HFFc6 (cell line): ENCODE data around the gene TADA2B. TPM values are rescaled to one million over a fixed set of nuclear protein-coding genes. Genes with fewer than 3 reads are reported as not detected.
A peak's percentile ranks its signal among the peaks of the same experiment; 100 is the strongest.
"Not testable (repeated sequence)": the region's sequence is repeated elsewhere in the genome, so short reads cannot be mapped to it uniquely, and the experiment has no call there.

Experiments
- DNase-seq: peaks from one replicate; pipeline ENCODE4 v3.0.0-alpha.2; 2018
- H3K27ac Mint-ChIP-seq: 2 replicates; pipeline ENCODE4 v1.8.0; 2020; ENCODE audit warnings: mild to moderate bottlenecking, mixed read lengths
- H3K27me3 Mint-ChIP-seq: 2 replicates; pipeline ENCODE4 v1.8.0; 2021; ENCODE audit warnings: mild to moderate bottlenecking, moderate library complexity, mixed read lengths; ENCODE audit not compliant: insufficient read depth
- H3K36me3 Mint-ChIP-seq: 2 replicates; pipeline ENCODE4 v1.8.0; 2021; ENCODE audit warnings: low read depth, mixed read lengths
- H3K4me1 Mint-ChIP-seq: 2 replicates; pipeline ENCODE4 v1.8.0; 2020; ENCODE audit warnings: low read depth, mixed read lengths
- H3K4me3 Mint-ChIP-seq: 2 replicates; pipeline ENCODE4 v1.8.0; 2020; ENCODE audit warnings: mild to moderate bottlenecking, moderate library complexity, mixed read lengths
- H3K9me3 Mint-ChIP-seq: 2 replicates; pipeline ENCODE4 v1.8.0; 2020; ENCODE audit warnings: mild to moderate bottlenecking, mixed read lengths
- CTCF ChIP-seq: fragments of 200-600 bp; sonication (generic); IDR thresholded peaks from 2 replicates; pipeline ENCODE4 v1.5.0; 2021; ENCODE audit warnings: antibody characterized with exemption, mild to moderate bottlenecking
- total RNA-seq, 6 experiments: library from RNA; stranded (reverse); fragmentation: NEBNext Ultra II Directional; extraction: Animal tissue kit (Norgen Biotek cat#: 25700); gene quantifications; 2 replicates in 1 of 6; 3 replicates in 5 of 6; pipeline ENCODE4 v1.2.3, GENCODE V29; 2021

TADA2B gene
- total RNA-seq, 6 experiments from 2014 or later, result 15.5 to 19.9 (median 17.9) TPM

- no peak for TF ChIP-seq CTCF
- H3K9me3 Mint-ChIP-seq, result peaks cover 9% of the 10 kb centered on the region
- no peak overlapping the region for H3K4me3 Mint-ChIP-seq
- peaks cover 4% of the 10 kb centered on the region; the same call in 1 of the 2 replicates for H3K36me3 Mint-ChIP-seq
- H3K27me3 Mint-ChIP-seq, result peaks cover 64% of the 10 kb centered on the region
- no peak for DNase-seq
- no peak overlapping the region for H3K27ac Mint-ChIP-seq
- H3K4me1 Mint-ChIP-seq, result no peaks in the 10 kb centered on the region
Observed at GRCh38 chr4:7092026-7092425, 48.9 kb downstream of the TADA2B start.

GRCh38 chr4:7094916-7095315, 51.7 kb downstream of the TADA2B start:
- no peak for DNase-seq
- TF ChIP-seq CTCF, result no peak
- peaks cover 4% of the 10 kb centered on the region; the same call in 1 of the 2 replicates for H3K36me3 Mint-ChIP-seq
- peak overlapping the region; percentile 30; the same call in 1 of the 2 replicates for H3K4me3 Mint-ChIP-seq
- no peaks in the 10 kb centered on the region for H3K4me1 Mint-ChIP-seq
- H3K27me3 Mint-ChIP-seq, result peaks cover 65% of the 10 kb centered on the region
- no peak overlapping the region for H3K27ac Mint-ChIP-seq
- peaks cover 9% of the 10 kb centered on the region for H3K9me3 Mint-ChIP-seq

- Mint-ChIP-seq H3K36me3 (peaks cover 4% of the 10 kb centered on the region; the same call in 1 of the 2 replicates), H3K9me3 (peaks cover 9% of the 10 kb centered on the region), H3K4me3 (no peak overlapping the region), H3K4me1 (no peaks in the 10 kb centered on the region), H3K27me3 (peaks cover 63% of the 10 kb centered on the region), H3K27ac (no peak overlapping the region)
- no peak for DNase-seq
- TF ChIP-seq CTCF, result no peak
Observed at GRCh38 chr4:7095611-7096155, 52.5 kb downstream of the TADA2B start.

GRCh38 chr4:7096236-7096635, 53.1 kb downstream of the TADA2B start:
- no peak for TF ChIP-seq CTCF
- no peak for DNase-seq
- H3K4me1 Mint-ChIP-seq, result no peaks in the 10 kb centered on the region
- H3K27me3 Mint-ChIP-seq, result peaks cover 61% of the 10 kb centered on the region
- H3K27ac Mint-ChIP-seq, result no peak overlapping the region
- H3K36me3 Mint-ChIP-seq, result peaks cover 4% of the 10 kb centered on the region; the same call in 1 of the 2 replicates
- H3K4me3 Mint-ChIP-seq, result no peak overlapping the region
- peaks cover 9% of the 10 kb centered on the region for H3K9me3 Mint-ChIP-seq

GRCh38 chr4:7101692-7102515, 58.7 kb downstream of the TADA2B start:
- peak; percentile 74 for TF ChIP-seq CTCF
- Mint-ChIP-seq H3K27ac (no peak overlapping the region), H3K36me3 (no peaks in the 10 kb centered on the region), H3K4me1 (peaks cover 16% of the 10 kb centered on the region), H3K4me3 (peak overlapping the region; percentile 96), H3K27me3 (peaks cover 35% of the 10 kb centered on the region), H3K9me3 (no peaks in the 10 kb centered on the region)
- peak; percentile 20 for DNase-seq

GRCh38 chr4:7102516-7102909, 59.3 kb downstream of the TADA2B start:
- H3K27ac Mint-ChIP-seq, H3K9me3 Mint-ChIP-seq, H3K36me3 Mint-ChIP-seq, DNase-seq: not testable (repeated sequence)
- peaks cover 16% of the 10 kb centered on the region for H3K4me1 Mint-ChIP-seq
- peak overlapping the region; percentile 96 for H3K4me3 Mint-ChIP-seq
- peaks cover 32% of the 10 kb centered on the region for H3K27me3 Mint-ChIP-seq
